ENCODE data around the gene PRC1.
"Not testable (repeated sequence)": the region's sequence is repeated elsewhere in the genome, so short reads cannot be mapped to it uniquely, and the experiment has no call there.

Gene PRC1

GRCh38 chr15:90934256-90934948 lies 59.9 kb downstream of the PRC1 start:
- in situ Hi-C loops (cut with MboI; ENCODE audit: low sequenced_read_pairs) = no loop called here

- in situ Hi-C loops (cut with MboI; ENCODE audit: low sequenced_read_pairs) = no loop called here
These were observed 61.0 kb downstream of the PRC1 start for GRCh38 chr15:90933301-90933700.

GRCh38 chr15:90932660-90932991 lies 61.7 kb downstream of the PRC1 start:
- in situ Hi-C loops (cut with MboI; ENCODE audit: low sequenced_read_pairs) = no loop called here

- in situ Hi-C loops (cut with MboI; ENCODE audit: low sequenced_read_pairs) = no loop called here
These were observed 62.3 kb downstream of the PRC1 start, which contains the start of gene HDDC3 for GRCh38 chr15:90931828-90932659. Gene HDDC3, minus strand, starts transcription at chr15:90932549. Its CDS starts 9 bp downstream, at chr15:90932540.

- in situ Hi-C loops (cut with MboI; ENCODE audit: low sequenced_read_pairs) = no loop called here
These were observed 62.8 kb downstream of the PRC1 start for GRCh38 chr15:90931575-90931827.

GRCh38 chr15:90930861-90931574 lies 63.3 kb downstream of the PRC1 start:
- in situ Hi-C loops (cut with MboI; ENCODE audit: low sequenced_read_pairs) = no loop called here

- in situ Hi-C loops (cut with MboI; ENCODE audit: low sequenced_read_pairs) = no loop called here
These were observed 64.9 kb downstream of the PRC1 start for GRCh38 chr15:90929246-90930019.

GRCh38 chr15:90928106-90928505 lies 66.2 kb downstream of the PRC1 start:
- in situ Hi-C loops (cut with MboI; ENCODE audit: low sequenced_read_pairs) = not testable (repeated sequence)

- in situ Hi-C loops (cut with MboI; ENCODE audit: low sequenced_read_pairs) = not testable (repeated sequence)
These were observed 67.6 kb downstream of the PRC1 start for GRCh38 chr15:90926766-90927165.

GRCh38 chr15:90924375-90924774 lies 70.0 kb downstream of the PRC1 start:
- in situ Hi-C loops (cut with MboI; ENCODE audit: low sequenced_read_pairs) = no loop called here

GRCh38 chr15:90922712-90923322 lies 71.5 kb downstream of the PRC1 start:
- in situ Hi-C loops (cut with MboI; ENCODE audit: low sequenced_read_pairs) = not testable (repeated sequence)

GRCh38 chr15:90921887-90922286 lies 72.4 kb downstream of the PRC1 start:
- in situ Hi-C loops (cut with MboI; ENCODE audit: low sequenced_read_pairs) = no loop called here

GRCh38 chr15:90918835-90919234 lies 75.5 kb downstream of the PRC1 start:
- in situ Hi-C loops (cut with MboI; ENCODE audit: low sequenced_read_pairs) = no loop called here

GRCh38 chr15:90918034-90918788 lies 76.1 kb downstream of the PRC1 start:
- in situ Hi-C loops (cut with MboI; ENCODE audit: low sequenced_read_pairs) = no loop called here

- in situ Hi-C loops (cut with MboI; ENCODE audit: low sequenced_read_pairs) = no loop called here
These were observed 76.8 kb downstream of the PRC1 start for GRCh38 chr15:90917569-90917968.

GRCh38 chr15:90916461-90916860 lies 77.9 kb downstream of the PRC1 start:
- in situ Hi-C loops (cut with MboI; ENCODE audit: low sequenced_read_pairs) = no loop called here

Measured in hTERT RPE-1 (cell line).